Spleen (tissue), 11 donors: ENCODE measurements around the gene MYADM. TPM values are rescaled to one million over a fixed set of nuclear protein-coding genes. Genes with fewer than 3 reads are reported as not detected.
"Not testable (repeated sequence)": the region's sequence is repeated elsewhere in the genome, so short reads cannot be mapped to it uniquely, and the experiment has no call there.

Experiments
- DNase-seq: peaks from one replicate; pipeline ENCODE4 v3.0.0-alpha.2; 2020
- H3K27ac ChIP-seq, 8 donors: fragments of 200-600 bp; sonication (generic) in 7 of 8; 1 replicate in 4 of 8; 2 replicates in 4 of 8; pipeline versions ENCODE4 v1.5.0 to v1.8.0; 2016 to 2021; ENCODE audit warnings: inconsistent platforms in 4 of 8, mild to moderate bottlenecking in 4 of 8, moderate library complexity in 1 of 8
- H3K27me3 ChIP-seq, 7 donors: fragments of 200-600 bp; sonication (generic) in 6 of 7; replicated peaks in 1 of 7; 1 replicate in 4 of 7; 2 replicates in 3 of 7; pipeline versions ENCODE4 v1.5.0 to v1.8.0; 2016 to 2021; ENCODE audit warnings: inconsistent platforms in 3 of 7, mild to moderate bottlenecking in 1 of 7
- H3K36me3 ChIP-seq, 6 donors: fragments of 200-600 bp; sonication (generic) in 5 of 6; 1 replicate in 4 of 6; 2 replicates in 2 of 6; pipeline versions ENCODE4 v1.5.0 to v1.8.0; 2016 to 2021; ENCODE audit warnings: inconsistent platforms in 2 of 6
- H3K4me1 ChIP-seq, 6 donors: fragments of 200-600 bp; sonication (generic) in 5 of 6; 1 replicate in 3 of 6; 2 replicates in 3 of 6; pipeline versions ENCODE4 v1.5.0 to v1.8.0; 2016 to 2021; ENCODE audit warnings: inconsistent platforms in 3 of 6
- H3K4me3 ChIP-seq, 8 donors: fragments of 200-600 bp; sonication (generic) in 7 of 8; 1 replicate in 4 of 8; 2 replicates in 4 of 8; pipeline versions ENCODE4 v1.5.0 to v1.8.0; 2016 to 2021; ENCODE audit warnings: inconsistent platforms in 4 of 8, mild to moderate bottlenecking in 4 of 8, moderate library complexity in 2 of 8
- H3K9me3 ChIP-seq, 8 donors: fragments of 200-600 bp; sonication (generic) in 7 of 8; 1 replicate in 4 of 8; 2 replicates in 4 of 8; pipeline versions ENCODE4 v1.5.0 to v1.8.0; 2016 to 2021; ENCODE audit warnings: inconsistent platforms in 4 of 8
- CTCF ChIP-seq, 11 experiments: fragments of 200-600 bp in 7 of 11; fragments of 450-650 bp in 4 of 11; sonication (generic) in 4 of 11; IDR thresholded peaks in 8 of 11; conservative IDR thresholded peaks in 3 of 11; 1 replicate in 7 of 11; 2 replicates in 4 of 11; pipeline versions ENCODE4 v1.4.0 to v1.8.0; 2016 to 2021; ENCODE audit warnings: antibody characterized with exemption in 11 of 11, inconsistent platforms in 4 of 11, mild to moderate bottlenecking in 1 of 11
- POLR2A ChIP-seq, 3 donors: fragments of 450-650 bp; IDR thresholded peaks; one replicate each; pipeline ENCODE4 v1.5.1; 2017; ENCODE audit warnings: antibody characterized with exemption in 3 of 3, mild to moderate bottlenecking in 1 of 3
- POLR2AphosphoS5 ChIP-seq, 3 donors: sonication (generic); formaldehyde crosslinking; IDR thresholded peaks; one replicate each; pipeline ENCODE4 v1.5.1; 2017; ENCODE audit warnings: antibody characterized with exemption in 3 of 3
- WGBS, 5 donors: extraction: QIAGEN DNeasy Blood & Tissue Kit in 3 of 5; methylation state at CpG; one replicate each; pipeline versions ENCODE4 v1.1.5 to v1.1.7; 2013 to 2018; 5-methylcytosine and 5-hydroxymethylcytosine counted together
- intact Hi-C: fragments of 100-400 bp; cut with DNase I; formaldehyde crosslinking; loops from one replicate; pipeline ENCODE4 v1.15.0; 2023; ENCODE audit warnings: low total_unique reads
- polyA plus RNA-seq, 3 donors: library from polyadenylated mRNA; stranded (reverse); fragments of 200-250 nt; gene quantifications; one replicate each; pipeline ENCODE4 v1.2.1, GENCODE V29; 2013
- total RNA-seq, 7 donors: library from RNA; depleted of rRNA in 3 of 7; stranded (reverse); fragments of >200 nt in 3 of 7; fragmentation: NEBNext Ultra II Directional in 4 of 7; extraction: Animal tissue kit (Norgen Biotek cat#: 25700) in 4 of 7; gene quantifications; one replicate each; pipeline versions ENCODE4 v1.1.0 to v1.2.1, GENCODE V29; 2016 to 2021
- donor health status: healthy with polysubstance abuse.
- donor health status: DM: no; HTN: no; CAD: no; lungs with moderate emphysema.
- donor health status: DM: no; HTN: no; CAD: no.
- donor health status: Bipolar disorder and iron deficiency.
- donor health status: healthy.
- donor health status: DM: no; HTN: no; CAD: no.
- donor health status: DM: yes; HTN: yes; CAD: no.

MYADM gene
- total and polyA plus RNA-seq, 10 donors, result 9.1 to 146 (median 50.8) TPM

- intact Hi-C loops, result no loop called here
- no peaks in the 10 kb centered on the region for H3K9me3 ChIP-seq
- 47 to 68% (median 60%) methylated on average over 10 to 14 of the region's 14 CpGs for WGBS, 5 donors
- H3K4me1 ChIP-seq, result peaks cover 19 to 70% (median 51%) of the 10 kb centered on the region in 6 donors
- peak overlapping the region; percentile 19 to 96 (median 93) for H3K27ac ChIP-seq
- H3K4me3 ChIP-seq, result peak overlapping the region in 6 of 8 donors; percentile 57 to 85 (median 68)
- TF ChIP-seq POLR2A (IDR thresholded peaks at IDR 0.05) (no peak), CTCF (IDR thresholded peaks at IDR 0.05 in 8 of 11, conservative IDR thresholded peaks at IDR 0.05 in 3 of 11) (no peak), POLR2AphosphoS5 (IDR thresholded peaks at IDR 0.05) (no peak)
- H3K36me3 ChIP-seq, result peaks cover 0 to 4% (median 0%) of the 10 kb centered on the region in 6 donors
- H3K27me3 ChIP-seq, result peaks cover 0 to 37% (median 0%) of the 10 kb centered on the region in 7 donors
- DNase-seq, result peak; percentile 85
Measured at GRCh38 chr19:53866865-53867224, 838 bp upstream of the MYADM start.

GRCh38 chr19:53868091-53868891 lies 608 bp downstream of the MYADM start:
- TF ChIP-seq POLR2AphosphoS5 (IDR thresholded peaks at IDR 0.05) (no peak), POLR2A (IDR thresholded peaks at IDR 0.05) (no peak), CTCF (IDR thresholded peaks at IDR 0.05 in 8 of 11, conservative IDR thresholded peaks at IDR 0.05 in 3 of 11) (no peak)
- DNase-seq, result peak; percentile 91
- Histone ChIP-seq H3K27ac (peak overlapping the region; percentile 83 to 96 (median 93)), H3K27me3 (peaks cover 0 to 30% (median 0%) of the 10 kb centered on the region in 7 donors), H3K4me3 (peak overlapping the region; percentile 53 to 85 (median 68)), H3K36me3 (peaks cover 0 to 16% (median 2%) of the 10 kb centered on the region in 6 donors), H3K9me3 (no peaks in the 10 kb centered on the region), H3K4me1 (peaks cover 24 to 84% (median 64%) of the 10 kb centered on the region in 6 donors)
- intact Hi-C loops, result no loop called here
- 0 to 1% (median 1%) methylated on average over 17 to 33 of the region's 37 CpGs for WGBS, 5 donors

- Histone ChIP-seq H3K4me3 (peak overlapping the region; percentile 53 to 85 (median 68)), H3K4me1 (peaks cover 24 to 93% (median 71%) of the 10 kb centered on the region in 6 donors), H3K36me3 (peaks cover 2 to 25% (median 11%) of the 10 kb centered on the region in 6 donors), H3K9me3 (no peaks in the 10 kb centered on the region), H3K27ac (peak overlapping the region; percentile 83 to 96 (median 93)), H3K27me3 (peaks cover 0 to 30% (median 0%) of the 10 kb centered on the region in 7 donors)
- DNase-seq, result peak; percentile 96
- WGBS, 5 donors, result 0 to 4% (median 1%) methylated on average over 12 to 75 of the region's 75 CpGs
- TF ChIP-seq POLR2AphosphoS5 (IDR thresholded peaks at IDR 0.05) (peak; percentile 65 to 88 (median 76)), CTCF (IDR thresholded peaks at IDR 0.05 in 8 of 11, conservative IDR thresholded peaks at IDR 0.05 in 3 of 11) (peak; percentile 18 to 80 (median 68)), POLR2A (IDR thresholded peaks at IDR 0.05) (no peak)
- intact Hi-C loops, result no loop called here
Measured at GRCh38 chr19:53868892-53869804, 1.5 kb downstream of the MYADM start.

GRCh38 chr19:53869805-53870484 lies 2.3 kb downstream of the MYADM start:
- Histone ChIP-seq H3K27me3 (peaks cover 0 to 26% (median 0%) of the 10 kb centered on the region in 7 donors), H3K4me1 (peaks cover 24 to 100% (median 79%) of the 10 kb centered on the region in 6 donors), H3K4me3 (peak overlapping the region; percentile 53 to 85 (median 68)), H3K36me3 (peaks cover 2 to 32% (median 16%) of the 10 kb centered on the region in 6 donors), H3K27ac (peak overlapping the region; percentile 83 to 96 (median 93))
- 3 to 12% (median 6%) methylated on average over 2 to 24 of the region's 24 CpGs for WGBS, 5 donors
- H3K9me3 ChIP-seq, intact Hi-C loops, DNase-seq: not testable (repeated sequence)
